ENCODE measurements around the gene MME. TPM values are rescaled to one million over a fixed set of nuclear protein-coding genes. Genes with fewer than 3 reads are reported as not detected.

The MME gene
- total and polyA plus RNA-seq, 2 of the 4 experiments (the other 2 are of a cell fraction): 11.7 to 22.8 TPM

DNA sequence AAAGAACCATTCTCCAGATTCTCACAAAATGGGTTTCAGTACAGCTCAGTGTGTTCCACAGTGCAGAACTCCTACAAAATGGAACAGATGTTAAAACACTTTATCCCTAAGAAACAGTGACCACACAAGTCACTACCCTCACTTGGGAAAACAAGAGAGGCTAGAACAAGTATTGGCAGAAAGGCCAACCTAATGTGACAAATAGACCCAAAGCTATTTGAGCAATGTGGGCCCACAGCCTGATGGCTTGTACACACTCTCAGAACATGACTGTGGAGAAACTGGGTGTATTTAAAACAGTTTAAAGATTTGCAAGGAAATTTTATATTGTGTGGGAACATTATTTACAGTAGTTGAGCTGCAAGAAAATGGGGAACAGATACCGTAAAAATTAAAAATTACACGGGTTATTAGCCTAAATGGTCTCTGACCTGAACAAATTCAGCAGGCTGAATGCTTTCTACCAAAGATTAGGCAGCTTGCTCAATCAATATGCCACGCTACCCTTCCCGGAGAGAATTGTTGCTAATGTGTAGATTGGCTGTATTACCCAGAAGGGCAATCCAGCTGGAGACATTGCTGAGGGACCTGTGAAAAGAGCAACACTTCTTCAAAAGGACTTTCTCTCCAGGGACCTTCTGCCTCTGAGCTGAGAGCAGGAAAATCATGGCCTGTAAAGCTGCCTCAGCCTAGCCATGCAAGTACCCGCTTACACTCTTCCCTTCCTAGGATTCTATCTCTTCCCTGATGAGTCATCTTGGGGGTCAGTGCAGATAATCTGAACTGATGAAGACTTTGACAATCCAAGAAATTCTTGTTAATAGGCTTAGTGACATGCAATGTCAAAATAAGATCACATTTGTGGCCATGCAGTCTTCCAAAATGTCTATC is 116.3 kb downstream of the MME start:
- no peak overlapping the region for H4K91ac ChIP-seq (ENCODE audit: insufficient read depth, low read depth, low read length)
- H3K36me3 ChIP-seq (ENCODE audit: control insufficient read depth, insufficient read depth, low read length): no peaks in the 10 kb centered on the region
- in situ Hi-C loops (cut with MboI; ENCODE audit: low sequenced_read_pairs): no loop called here
- H2BK15ac ChIP-seq (ENCODE audit: low read depth, low read length): no peak overlapping the region
- H3K14ac ChIP-seq (replicated peaks; ENCODE audit: low read depth, low read length): no peak overlapping the region
- dilution Hi-C loops (cut with HindIII; ENCODE audit: low sequenced_read_pairs, unreplicated experiment): no loop called here
- H4K8ac ChIP-seq (ENCODE audit: low read depth in 2 of 2, low read length in 2 of 2): no peak overlapping the region
- H3K79me1 ChIP-seq (ENCODE audit: low read depth in 1 of 2, low read length in 2 of 2): no peaks in the 10 kb centered on the region
- no peak overlapping the region for H3K4me2 ChIP-seq (ENCODE audit: low read depth, low read length)
- H2AK5ac ChIP-seq (ENCODE audit: low read depth, low read length): no peak overlapping the region
- H2BK5ac ChIP-seq (ENCODE audit: low read depth, low read length, poor library complexity, severe bottlenecking): no peak overlapping the region
- WGBS, 2 experiments (ENCODE audit: extremely low coverage in 2 of 2, insufficient read length in 1 of 2): 72% methylated on average over 2 of the region's 5 CpGs; no CpG with 5 or more reads in 1 of the 2 experiments
- no peak overlapping the region for H3K4ac ChIP-seq (ENCODE audit: low read depth, low read length)
- no peaks in the 10 kb centered on the region for H3K9me3 ChIP-seq (ENCODE audit: control insufficient read depth, insufficient read depth, low read length)
- POLR2A ChIA-PET (ENCODE audit: unreplicated experiment): no interaction called here
- ATAC-seq (ENCODE audit: low read depth) (no peak), DNase-seq (no peak)
- H4K20me1 ChIP-seq (ENCODE audit: insufficient read depth, low read length): no peaks in the 10 kb centered on the region
- H3K4me3 ChIP-seq (ENCODE audit: insufficient read depth, low read depth, low read length): no peak overlapping the region
- intact Hi-C loops (cut with micrococcal nuclease): no loop called here
- no peak overlapping the region for H4K5ac ChIP-seq (ENCODE audit: low read depth, low read length)
- H2AK9ac ChIP-seq (replicated peaks; ENCODE audit: low read depth, low read length, poor library complexity): no peak overlapping the region
- no peak overlapping the region for H2AFZ ChIP-seq (replicated peaks; ENCODE audit: low read length, poor library complexity)
- CTCF ChIA-PET: interaction anchor here (0.8 kb wide), 1 partner anchor 122 kb away, joined by 3 read pairs; no protein-coding TSS in a partner anchor
- no peak for TF ChIP-seq RAD21 (IDR thresholded peaks at IDR 0.05; ENCODE audit: low read length)
- TF ChIP-seq MAZ (IDR thresholded peaks at IDR 0.05; ENCODE audit: borderline replicate concordance, low read depth, low read length): no peak
- TF ChIP-seq, protein P1, sequence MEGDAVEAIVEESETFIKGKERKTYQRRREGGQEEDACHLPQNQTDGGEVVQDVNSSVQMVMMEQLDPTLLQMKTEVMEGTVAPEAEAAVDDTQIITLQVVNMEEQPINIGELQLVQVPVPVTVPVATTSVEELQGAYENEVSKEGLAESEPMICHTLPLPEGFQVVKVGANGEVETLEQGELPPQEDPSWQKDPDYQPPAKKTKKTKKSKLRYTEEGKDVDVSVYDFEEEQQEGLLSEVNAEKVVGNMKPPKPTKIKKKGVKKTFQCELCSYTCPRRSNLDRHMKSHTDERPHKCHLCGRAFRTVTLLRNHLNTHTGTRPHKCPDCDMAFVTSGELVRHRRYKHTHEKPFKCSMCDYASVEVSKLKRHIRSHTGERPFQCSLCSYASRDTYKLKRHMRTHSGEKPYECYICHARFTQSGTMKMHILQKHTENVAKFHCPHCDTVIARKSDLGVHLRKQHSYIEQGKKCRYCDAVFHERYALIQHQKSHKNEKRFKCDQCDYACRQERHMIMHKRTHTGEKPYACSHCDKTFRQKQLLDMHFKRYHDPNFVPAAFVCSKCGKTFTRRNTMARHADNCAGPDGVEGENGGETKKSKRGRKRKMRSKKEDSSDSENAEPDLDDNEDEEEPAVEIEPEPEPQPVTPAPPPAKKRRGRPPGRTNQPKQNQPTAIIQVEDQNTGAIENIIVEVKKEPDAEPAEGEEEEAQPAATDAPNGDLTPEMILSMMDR (conservative IDR thresholded peaks at IDR 0.05; ENCODE audit: low read depth, low read length): no peak
- no peak for TF ChIP-seq MAFK (IDR thresholded peaks at IDR 0.05; ENCODE audit: low read depth, low read length)
- TF ChIP-seq RCOR1 (IDR thresholded peaks at IDR 0.05; ENCODE audit: insufficient replicate concordance, low read length): no peak
- TF ChIP-seq CEBPB (IDR thresholded peaks at IDR 0.05; ENCODE audit: low read depth, low read length): no peak
- no peak overlapping the region for H3K23ac ChIP-seq (ENCODE audit: low read depth, low read length)
- no peak overlapping the region for H3K27ac ChIP-seq (ENCODE audit: insufficient read depth, low read length)
- no peak overlapping the region for H2BK20ac ChIP-seq (ENCODE audit: low read depth, low read length)
- BruUV-seq (replicated peaks): no TSS peak
- no peak overlapping the region for H2BK120ac ChIP-seq (ENCODE audit: low read depth, low read length)
- no peaks in the 10 kb centered on the region for H3K4me1 ChIP-seq (ENCODE audit: control insufficient read depth, insufficient read depth, low read length)
- H3K27me3 ChIP-seq (ENCODE audit: control insufficient read depth, insufficient read depth, low read length): no peaks in the 10 kb centered on the region
- no peak overlapping the region for H3K56ac ChIP-seq (ENCODE audit: extremely low read depth, insufficient read depth, low read length)
- no peak overlapping the region for H3K18ac ChIP-seq (ENCODE audit: low read depth, low read length)
- no peaks in the 10 kb centered on the region for H3K9me1 ChIP-seq (ENCODE audit: insufficient read depth, low read length)
- H3K9ac ChIP-seq (ENCODE audit: low read depth, low read length): no peak overlapping the region
